LNCaP clone FGC (cell line): ENCODE data around the gene RMC1.

ENCODE experiments used
- DNase-seq: peaks from one replicate; pipeline ENCODE4 v3.0.0-alpha.2; 2011; ENCODE audit warnings: low read depth
- H3K4me3 ChIP-seq: 2 replicates; pipeline ENCODE4 v1.5.1; 2011; ENCODE audit warnings: mild to moderate bottlenecking, low read depth, low read length, control low read depth
- TF ChIP-seq, protein P1 (sequence below): IDR thresholded peaks from 2 replicates; pipeline ENCODE4 v1.5.1; 2012; ENCODE audit warnings: mild to moderate bottlenecking; ENCODE audit not compliant: control insufficient read depth, insufficient read depth; ENCODE audit errors: extremely low read depth

RMC1 gene

DNA sequence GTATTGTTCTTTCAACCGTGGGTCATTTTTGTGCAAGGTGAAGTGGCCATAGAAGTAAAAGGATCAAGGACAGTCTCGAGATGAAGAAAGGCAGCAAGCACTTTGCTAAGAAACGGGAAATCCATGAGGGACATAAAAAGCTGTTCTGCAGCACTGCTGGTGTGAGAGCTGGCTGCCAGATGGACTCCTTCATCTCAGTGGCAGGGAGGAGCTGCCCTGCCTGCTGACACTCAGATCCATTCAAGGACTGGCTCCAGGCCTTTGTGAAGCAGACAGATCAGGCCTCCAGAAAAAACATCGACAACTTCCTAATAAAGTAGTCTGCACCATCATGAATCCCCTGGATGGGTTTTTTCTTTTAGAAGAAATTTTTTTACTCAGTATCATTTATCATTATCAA, 29.5 kb downstream of the RMC1 start:
- H3K4me3 ChIP-seq = no peak overlapping the region
- no peak for DNase-seq
- TF ChIP-seq, protein P1, sequence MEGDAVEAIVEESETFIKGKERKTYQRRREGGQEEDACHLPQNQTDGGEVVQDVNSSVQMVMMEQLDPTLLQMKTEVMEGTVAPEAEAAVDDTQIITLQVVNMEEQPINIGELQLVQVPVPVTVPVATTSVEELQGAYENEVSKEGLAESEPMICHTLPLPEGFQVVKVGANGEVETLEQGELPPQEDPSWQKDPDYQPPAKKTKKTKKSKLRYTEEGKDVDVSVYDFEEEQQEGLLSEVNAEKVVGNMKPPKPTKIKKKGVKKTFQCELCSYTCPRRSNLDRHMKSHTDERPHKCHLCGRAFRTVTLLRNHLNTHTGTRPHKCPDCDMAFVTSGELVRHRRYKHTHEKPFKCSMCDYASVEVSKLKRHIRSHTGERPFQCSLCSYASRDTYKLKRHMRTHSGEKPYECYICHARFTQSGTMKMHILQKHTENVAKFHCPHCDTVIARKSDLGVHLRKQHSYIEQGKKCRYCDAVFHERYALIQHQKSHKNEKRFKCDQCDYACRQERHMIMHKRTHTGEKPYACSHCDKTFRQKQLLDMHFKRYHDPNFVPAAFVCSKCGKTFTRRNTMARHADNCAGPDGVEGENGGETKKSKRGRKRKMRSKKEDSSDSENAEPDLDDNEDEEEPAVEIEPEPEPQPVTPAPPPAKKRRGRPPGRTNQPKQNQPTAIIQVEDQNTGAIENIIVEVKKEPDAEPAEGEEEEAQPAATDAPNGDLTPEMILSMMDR = no peak

DNA sequence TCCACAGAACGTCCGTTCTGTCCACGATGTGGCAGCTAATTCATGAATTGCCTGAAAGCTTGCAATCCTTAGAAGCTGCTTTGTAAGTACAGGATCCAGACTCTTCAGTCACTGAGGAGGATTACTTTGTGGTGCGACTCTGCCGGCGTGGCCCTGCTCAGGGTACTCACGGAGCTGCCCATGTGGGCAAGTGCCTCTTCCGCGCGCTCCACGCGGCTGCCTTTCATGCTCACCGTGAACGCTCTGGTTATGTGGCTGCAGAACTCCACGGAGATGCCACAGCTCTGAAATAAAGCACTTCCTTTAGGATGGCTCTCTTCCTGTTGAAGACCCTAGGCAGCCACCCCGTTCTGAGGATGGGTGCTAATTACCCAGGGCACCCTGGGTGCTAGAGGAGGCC, 31.0 kb downstream of the RMC1 start:
- DNase-seq = no peak
- TF ChIP-seq, protein P1 = no peak
- H3K4me3 ChIP-seq = no peak overlapping the region

DNA sequence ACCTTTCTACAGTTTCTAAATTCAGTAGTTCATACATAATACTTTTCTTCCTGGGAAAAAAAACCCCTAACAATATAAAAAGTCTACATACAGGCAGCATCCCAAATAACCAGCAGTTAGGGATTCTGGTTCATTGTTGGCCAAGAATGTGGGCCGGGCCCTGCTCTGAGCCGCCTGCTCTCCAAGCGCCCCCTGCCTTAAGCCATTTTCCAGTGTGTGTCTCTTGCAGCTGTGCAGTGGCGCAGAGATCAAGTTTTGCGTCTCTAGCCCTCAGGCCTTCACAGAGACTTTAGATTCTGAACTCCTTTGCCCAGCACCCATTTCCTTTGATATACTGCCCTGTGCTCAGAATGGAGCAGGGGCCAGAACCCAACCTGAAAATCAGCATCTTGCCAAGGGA, 32.9 kb downstream of the RMC1 start:
- TF ChIP-seq, protein P1 = no peak
- no peak for DNase-seq
- no peak overlapping the region for H3K4me3 ChIP-seq

DNA sequence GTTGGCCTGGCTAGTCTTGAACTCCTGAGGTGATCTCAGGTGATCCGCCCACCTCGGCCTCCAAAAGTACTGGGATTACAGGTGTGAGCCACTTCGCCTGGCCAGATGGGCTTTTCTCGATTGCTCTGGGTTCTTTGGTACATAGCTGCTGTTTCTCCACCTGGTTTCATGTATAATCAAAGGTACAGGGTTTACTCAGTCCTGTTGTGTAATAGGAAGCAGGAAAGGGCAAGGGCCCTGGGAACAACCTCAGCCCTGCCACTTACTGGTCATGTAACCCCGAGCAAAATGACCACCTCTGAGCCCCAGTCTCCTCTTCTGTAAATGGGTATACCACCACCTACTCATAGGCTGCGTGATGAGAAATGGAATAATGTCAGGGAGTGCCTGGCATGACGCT, 34.0 kb downstream of the RMC1 start:
- DNase-seq = no peak
- TF ChIP-seq, protein P1 = no peak
- H3K4me3 ChIP-seq = no peak overlapping the region

DNA sequence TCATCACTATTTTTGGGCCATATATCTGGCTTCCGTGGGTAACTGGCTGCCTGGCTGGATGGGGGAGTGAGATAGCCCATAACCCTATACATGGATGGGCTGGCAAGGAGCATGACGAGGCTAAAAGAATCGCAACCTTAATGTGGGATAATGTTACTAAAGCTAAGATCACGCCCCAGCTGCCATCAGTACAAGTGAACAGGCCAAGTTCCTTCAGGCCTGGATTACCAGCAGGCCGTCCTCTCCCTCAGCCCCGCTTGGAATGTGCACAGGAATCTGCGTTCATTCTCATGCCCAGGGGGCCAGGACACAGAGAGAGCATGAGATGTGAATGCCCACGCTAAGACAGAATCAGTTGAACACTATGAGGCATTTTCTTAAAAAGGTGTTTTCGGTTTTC, 34.7 kb downstream of the RMC1 start:
- no peak overlapping the region for H3K4me3 ChIP-seq
- no peak for DNase-seq
- TF ChIP-seq, protein P1 = no peak

DNA sequence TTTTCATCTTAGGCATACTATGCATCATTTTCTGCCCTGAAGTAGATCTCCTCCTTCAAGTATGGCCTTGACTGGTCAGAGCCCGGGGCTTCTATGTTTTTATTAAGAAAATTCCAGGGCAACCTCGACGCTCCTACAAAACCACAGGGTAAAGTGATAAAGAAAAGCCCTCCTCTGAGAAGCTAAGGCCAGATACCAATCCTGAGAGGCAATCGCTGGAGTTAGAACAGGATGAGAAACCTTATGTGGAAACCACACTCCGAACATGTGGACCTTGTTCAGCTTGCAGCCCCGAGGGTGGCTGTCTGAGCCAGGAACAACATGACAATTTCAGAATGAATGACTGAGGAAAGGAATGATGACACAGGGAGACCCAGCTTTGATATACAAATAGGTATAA, 35.6 kb downstream of the RMC1 start:
- no peak for DNase-seq

DNA sequence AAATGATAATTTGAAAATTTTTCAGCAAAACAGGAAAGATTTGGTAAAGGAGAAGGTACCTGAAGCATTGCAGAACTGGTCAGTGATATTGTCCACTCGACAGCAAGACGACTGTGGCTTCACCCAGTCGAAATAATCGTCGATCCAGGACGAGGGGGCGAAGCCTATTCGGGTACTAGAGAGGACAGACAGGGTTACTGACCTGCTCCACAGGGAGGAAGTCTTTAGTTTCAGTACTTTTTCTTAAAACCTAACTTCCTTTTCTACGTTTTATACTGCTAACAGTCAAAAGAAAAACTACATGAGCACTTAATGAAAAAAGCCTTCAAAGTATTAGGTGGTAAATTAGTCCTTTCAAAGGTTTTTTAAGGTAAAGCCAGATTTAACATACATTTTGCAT, 36.0 kb downstream of the RMC1 start:
- H3K4me3 ChIP-seq = no peak overlapping the region
- TF ChIP-seq, protein P1 = no peak
- no peak for DNase-seq

More for the DNA sequence above, 35.6 kb downstream of the RMC1 start:
- no peak overlapping the region for H3K4me3 ChIP-seq
- TF ChIP-seq, protein P1 = no peak
